Retinal pigment epithelial cell (primary cell): ENCODE measurements around the gene VAMP4.

Experiments
- DNase-seq: peaks from one replicate; pipeline ENCODE4 v3.0.0-alpha.2; 2010; ENCODE audit warnings: low read depth
- H3K4me3 ChIP-seq: 2 replicates; pipeline ENCODE4 v1.5.1; 2011; ENCODE audit warnings: mild to moderate bottlenecking, low read length, control low read depth, moderate library complexity
- CTCF ChIP-seq: conservative IDR thresholded peaks from 2 replicates; pipeline ENCODE4 v1.5.1; 2011; ENCODE audit warnings: low read depth, low read length, control low read depth, inconsistent platforms

The VAMP4 gene

GRCh38 chr1:171674431-171675405 is 67.1 kb downstream of the VAMP4 start:
- no peak for DNase-seq
- no peak overlapping the region for H3K4me3 ChIP-seq
- no peak for TF ChIP-seq CTCF

- no peak for DNase-seq
- TF ChIP-seq CTCF: no peak
- no peak overlapping the region for H3K4me3 ChIP-seq
Measured at GRCh38 chr1:171670739-171671138, 71.1 kb downstream of the VAMP4 start.

- no peak for DNase-seq
- no peak for TF ChIP-seq CTCF
- no peak overlapping the region for H3K4me3 ChIP-seq
Measured at GRCh38 chr1:171668372-171668771, 73.5 kb downstream of the VAMP4 start.

- DNase-seq: no peak
- no peak for TF ChIP-seq CTCF
- no peak overlapping the region for H3K4me3 ChIP-seq
Measured at GRCh38 chr1:171666114-171666769, 75.6 kb downstream of the VAMP4 start.

- no peak overlapping the region for H3K4me3 ChIP-seq
- TF ChIP-seq CTCF: no peak
- DNase-seq: peak; percentile 38
Measured at GRCh38 chr1:171664976-171665375, 76.9 kb downstream of the VAMP4 start.

GRCh38 chr1:171663854-171664575 is 77.8 kb downstream of the VAMP4 start:
- no peak for TF ChIP-seq CTCF
- H3K4me3 ChIP-seq: no peak overlapping the region
- no peak for DNase-seq
